ENCODE measurements around the gene LINGO1.

Gene LINGO1

GRCh38 chr15:77671362-77672056 is 38.8 kb upstream of the LINGO1 start:
- peak overlapping the region; percentile 8 for H4K91ac ChIP-seq (ENCODE audit: low read depth, low read length, poor library complexity)
- no peak overlapping the region for H3K14ac ChIP-seq (ENCODE audit: low read length)
- no peak overlapping the region for H3K27ac ChIP-seq (replicated peaks; ENCODE audit: low read length)
- peak overlapping the region; percentile 80 for H3K18ac ChIP-seq (ENCODE audit: low read length)
- H3K4me1 ChIP-seq (ENCODE audit: control insufficient read depth in 2 of 2, insufficient read depth in 1 of 2, low read depth in 1 of 2, low read length in 2 of 2) = peaks cover 0 to 12% of the 10 kb centered on the region in 2 donors
- no peaks in the 10 kb centered on the region for H3K36me3 ChIP-seq (replicated peaks in 1 of 2; ENCODE audit: control insufficient read depth in 2 of 2, insufficient read depth in 2 of 2, low read length in 2 of 2)
- no peak overlapping the region for H4K8ac ChIP-seq (ENCODE audit: low read depth, low read length)
- no peak overlapping the region for H2BK120ac ChIP-seq (ENCODE audit: low read depth, low read length)
- H3K9ac ChIP-seq (ENCODE audit: low read depth, low read length, poor library complexity) = peak overlapping the region; percentile 25
- peaks cover 0 to 3% of the 10 kb centered on the region in 2 donors for H3K9me3 ChIP-seq (replicated peaks in 1 of 2; ENCODE audit: control insufficient read depth in 2 of 2, insufficient read depth in 1 of 2, low read depth in 1 of 2, low read length in 2 of 2)
- WGBS, 2 donors (ENCODE audit: extremely low coverage in 2 of 2, insufficient read length in 2 of 2, insufficient replicate concordance in 1 of 2) = no CpG with 5 or more reads among the region's 13 CpGs
- no peak overlapping the region for H3K4me2 ChIP-seq (ENCODE audit: insufficient read depth, low read length, poor library complexity, severe bottlenecking)
- no peak overlapping the region for H3K4ac ChIP-seq (ENCODE audit: low read length)
- peak overlapping the region; percentile 60 for H3K23ac ChIP-seq (ENCODE audit: low read depth, low read length, poor library complexity)
- peaks cover 0 to 79% (median 0%) of the 10 kb centered on the region in 3 experiments for H3K27me3 ChIP-seq (ENCODE audit: control insufficient read depth in 3 of 3, insufficient read depth in 3 of 3, low read depth in 1 of 3, low read length in 3 of 3)
- H3K79me1 ChIP-seq (ENCODE audit: low read depth, low read length) = no peaks in the 10 kb centered on the region
- peak overlapping the region; percentile 6 for H2AK5ac ChIP-seq (ENCODE audit: low read depth, low read length)
- H2BK15ac ChIP-seq (ENCODE audit: low read length) = peak overlapping the region; percentile 30
- H2AFZ ChIP-seq (ENCODE audit: low read length) = no peak overlapping the region
- no peak overlapping the region for H2BK12ac ChIP-seq (ENCODE audit: low read length)
- no peak for DNase-seq (ENCODE audit: low spot score)
- H3K4me3 ChIP-seq (ENCODE audit: low read length in 2 of 2) = no peak overlapping the region
- no peak overlapping the region for H2BK5ac ChIP-seq (ENCODE audit: low read length)

DNA sequence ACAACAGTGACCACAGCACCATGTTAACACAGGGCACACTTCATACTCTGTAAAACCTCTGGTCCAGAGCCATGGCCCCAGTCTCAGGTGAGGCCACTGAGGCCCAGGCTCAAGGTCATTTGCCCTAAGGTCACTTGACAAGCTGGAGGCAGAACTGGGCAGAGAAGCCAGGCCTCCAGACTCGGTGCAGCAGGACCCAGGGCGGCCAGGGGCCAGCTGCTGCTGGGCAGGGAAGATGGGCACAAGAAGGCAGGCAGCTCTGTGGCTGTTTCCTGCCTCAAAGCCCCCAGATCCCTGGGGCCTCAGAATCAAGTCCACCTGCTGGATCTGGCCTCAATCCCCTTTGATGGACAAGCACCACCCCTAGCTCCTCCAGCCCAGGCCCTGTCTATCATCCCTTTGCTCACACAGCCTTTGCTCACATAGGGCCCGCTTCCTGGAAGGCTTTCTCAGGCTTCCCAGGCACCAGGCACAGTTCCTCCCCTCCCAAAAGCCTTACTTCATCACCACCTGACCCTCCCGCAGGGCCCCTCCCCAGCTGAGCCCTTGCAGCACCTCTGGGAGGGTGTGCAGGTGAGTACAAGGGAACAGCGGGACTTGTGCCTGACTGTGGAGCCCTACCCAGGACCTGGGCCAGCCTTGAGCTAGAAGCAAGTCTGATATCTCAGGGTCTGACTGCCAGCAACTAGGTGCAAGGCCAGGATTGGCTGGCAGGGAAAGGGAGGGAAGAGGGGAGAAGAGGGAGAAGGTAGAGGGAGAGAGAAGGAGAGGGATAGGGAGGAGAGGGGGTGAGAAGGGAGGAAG is 38.0 kb upstream of the LINGO1 start:
- Histone ChIP-seq H3K79me1 (ENCODE audit: low read depth, low read length) (no peaks in the 10 kb centered on the region), H3K18ac (ENCODE audit: low read length) (no peak overlapping the region), H2BK15ac (ENCODE audit: low read length) (no peak overlapping the region), H3K27ac (replicated peaks; ENCODE audit: low read length) (no peak overlapping the region), H3K4me3 (ENCODE audit: low read length in 2 of 2) (no peak overlapping the region), H3K14ac (ENCODE audit: low read length) (peak overlapping the region; percentile 42), H2BK120ac (ENCODE audit: low read depth, low read length) (no peak overlapping the region), H2AFZ (ENCODE audit: low read length) (no peak overlapping the region), H3K4me1 (ENCODE audit: control insufficient read depth in 2 of 2, insufficient read depth in 1 of 2, low read depth in 1 of 2, low read length in 2 of 2) (peaks cover 0 to 6% of the 10 kb centered on the region in 2 donors), H4K91ac (ENCODE audit: low read depth, low read length, poor library complexity) (no peak overlapping the region), H3K4me2 (ENCODE audit: insufficient read depth, low read length, poor library complexity, severe bottlenecking) (no peak overlapping the region), H3K4ac (ENCODE audit: low read length) (no peak overlapping the region), H2AK5ac (ENCODE audit: low read depth, low read length) (peak overlapping the region; percentile 50), H3K9ac (ENCODE audit: low read depth, low read length, poor library complexity) (no peak overlapping the region), H4K8ac (ENCODE audit: low read depth, low read length) (no peak overlapping the region), H2BK12ac (ENCODE audit: low read length) (no peak overlapping the region), H3K23ac (ENCODE audit: low read depth, low read length, poor library complexity) (no peak overlapping the region), H3K36me3 (replicated peaks in 1 of 2; ENCODE audit: control insufficient read depth in 2 of 2, insufficient read depth in 2 of 2, low read length in 2 of 2) (no peaks in the 10 kb centered on the region), H3K9me3 (replicated peaks in 1 of 2; ENCODE audit: control insufficient read depth in 2 of 2, insufficient read depth in 1 of 2, low read depth in 1 of 2, low read length in 2 of 2) (peaks cover 0 to 3% of the 10 kb centered on the region in 2 donors), H3K27me3 (ENCODE audit: control insufficient read depth in 3 of 3, insufficient read depth in 3 of 3, low read depth in 1 of 3, low read length in 3 of 3) (peaks cover 0 to 83% (median 0%) of the 10 kb centered on the region in 3 experiments), H2BK5ac (ENCODE audit: low read length) (no peak overlapping the region)
- no peak for DNase-seq (ENCODE audit: low spot score)
- no CpG with 5 or more reads among the region's 5 CpGs for WGBS, 2 donors (ENCODE audit: extremely low coverage in 2 of 2, insufficient read length in 2 of 2, insufficient replicate concordance in 1 of 2)

DNA sequence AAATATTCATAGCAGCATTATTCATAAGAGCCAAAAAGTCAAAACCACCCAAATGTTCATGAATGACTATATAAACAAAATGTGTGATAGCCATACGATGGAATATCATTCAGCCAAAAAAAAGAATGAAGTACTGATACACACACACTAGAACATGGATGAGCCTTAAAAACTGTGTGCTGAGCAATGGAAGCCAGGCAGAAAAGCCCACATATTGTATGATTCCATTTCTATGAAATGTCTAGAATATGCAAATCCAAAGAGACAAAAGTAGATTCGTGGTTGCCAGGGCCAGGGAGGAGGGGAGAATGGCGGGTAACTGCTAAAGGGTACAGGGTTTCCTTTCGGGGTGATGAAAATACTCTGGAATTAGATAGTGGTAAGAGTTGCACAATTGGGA is 37.2 kb upstream of the LINGO1 start:
- Histone ChIP-seq H2AK5ac (ENCODE audit: low read depth, low read length) (no peak overlapping the region), H3K4me2 (ENCODE audit: insufficient read depth, low read length, poor library complexity, severe bottlenecking) (no peak overlapping the region), H2BK15ac (ENCODE audit: low read length) (no peak overlapping the region), H4K91ac (ENCODE audit: low read depth, low read length, poor library complexity) (no peak overlapping the region), H2BK12ac (ENCODE audit: low read length) (no peak overlapping the region), H3K9ac (ENCODE audit: low read depth, low read length, poor library complexity) (no peak overlapping the region), H3K9me3 (replicated peaks in 1 of 2; ENCODE audit: control insufficient read depth in 2 of 2, insufficient read depth in 1 of 2, low read depth in 1 of 2, low read length in 2 of 2) (peaks cover 0 to 3% of the 10 kb centered on the region in 2 donors), H3K14ac (ENCODE audit: low read length) (no peak overlapping the region), H3K18ac (ENCODE audit: low read length) (no peak overlapping the region), H2BK120ac (ENCODE audit: low read depth, low read length) (no peak overlapping the region), H3K27ac (replicated peaks; ENCODE audit: low read length) (no peak overlapping the region), H3K4me3 (ENCODE audit: low read length in 2 of 2) (no peak overlapping the region), H2BK5ac (ENCODE audit: low read length) (no peak overlapping the region), H3K4ac (ENCODE audit: low read length) (no peak overlapping the region), H3K4me1 (ENCODE audit: control insufficient read depth in 2 of 2, insufficient read depth in 1 of 2, low read depth in 1 of 2, low read length in 2 of 2) (peaks cover 0 to 6% of the 10 kb centered on the region in 2 donors), H3K79me1 (ENCODE audit: low read depth, low read length) (no peaks in the 10 kb centered on the region), H2AFZ (ENCODE audit: low read length) (no peak overlapping the region), H3K36me3 (replicated peaks in 1 of 2; ENCODE audit: control insufficient read depth in 2 of 2, insufficient read depth in 2 of 2, low read length in 2 of 2) (no peaks in the 10 kb centered on the region), H4K8ac (ENCODE audit: low read depth, low read length) (no peak overlapping the region), H3K23ac (ENCODE audit: low read depth, low read length, poor library complexity) (no peak overlapping the region), H3K27me3 (ENCODE audit: control insufficient read depth in 3 of 3, insufficient read depth in 3 of 3, low read depth in 1 of 3, low read length in 3 of 3) (peaks cover 0 to 89% (median 0%) of the 10 kb centered on the region in 3 experiments)
- DNase-seq (ENCODE audit: low spot score) = no peak
- no CpG with 5 or more reads among the region's 4 CpGs for WGBS, 2 donors (ENCODE audit: extremely low coverage in 2 of 2, insufficient read length in 2 of 2, insufficient replicate concordance in 1 of 2)

All from neuronal stem cell (in vitro differentiated cells).